DMS 273 (cell line): ENCODE measurements around the gene ANGEL2.

ENCODE experiments used
- DNase-seq: peaks from one replicate; lab custom pipeline; 2025; ENCODE audit not compliant: unreplicated experiment; lab: John Stamatoyannopoulos, UW

The ANGEL2 gene

DNA sequence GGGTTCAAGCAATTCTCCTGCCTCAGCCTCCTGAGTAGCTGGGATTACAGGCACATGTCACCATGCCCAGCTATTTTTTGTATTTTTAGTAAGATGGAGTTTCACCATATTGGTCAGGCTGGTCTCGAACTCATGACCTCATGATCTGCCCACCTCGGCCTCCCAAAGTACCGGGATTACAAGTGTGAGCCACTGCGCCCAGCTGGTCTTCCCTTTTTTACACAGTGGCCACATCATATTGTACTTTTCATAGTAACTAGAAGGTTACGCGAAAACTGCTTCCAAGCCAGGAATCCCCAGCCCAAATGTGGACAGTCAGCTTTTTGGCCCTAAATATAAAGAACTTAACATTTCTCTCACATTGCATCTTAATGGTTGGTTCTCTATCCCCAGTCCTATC lies 61.2 kb downstream of the ANGEL2 start:
- DNase-seq = no peak

DNA sequence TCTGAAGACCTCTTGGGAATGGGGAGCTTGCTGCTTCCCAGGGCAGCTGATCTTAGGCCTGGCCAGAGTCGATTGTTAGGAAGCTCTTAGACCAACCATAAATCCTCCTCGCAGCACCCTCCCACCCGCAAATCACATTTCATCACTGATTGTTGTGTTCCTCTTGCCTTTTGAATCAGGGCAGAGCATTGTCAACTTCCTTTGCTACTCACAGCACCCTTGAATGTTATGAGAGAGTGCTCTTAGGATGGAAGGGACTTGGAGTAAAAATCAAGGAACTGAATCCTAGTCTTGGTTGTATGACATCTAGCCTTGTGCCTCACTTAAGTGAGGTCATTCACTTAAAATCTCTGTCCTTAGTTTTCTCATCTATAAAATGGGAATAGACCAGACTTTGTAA lies 62.3 kb downstream of the ANGEL2 start:
- DNase-seq = no peak

DNA sequence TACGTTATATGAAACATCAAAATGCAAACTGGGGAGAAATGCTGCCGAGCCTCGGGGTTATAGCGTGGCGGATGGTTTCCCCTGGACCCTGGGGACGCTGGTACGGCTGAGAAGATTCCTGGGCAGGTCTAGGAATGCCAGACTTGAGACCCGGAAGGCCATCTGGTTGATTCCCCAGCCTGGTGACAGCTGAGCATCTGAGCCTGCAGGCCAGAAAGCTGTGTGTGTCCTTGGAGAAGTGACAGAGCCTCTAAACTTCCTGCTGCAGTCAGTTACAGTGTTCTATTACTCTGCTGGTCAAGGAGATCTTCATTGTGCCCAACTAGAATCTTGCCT lies 63.1 kb downstream of the ANGEL2 start:
- peak; percentile 58 for DNase-seq

DNA sequence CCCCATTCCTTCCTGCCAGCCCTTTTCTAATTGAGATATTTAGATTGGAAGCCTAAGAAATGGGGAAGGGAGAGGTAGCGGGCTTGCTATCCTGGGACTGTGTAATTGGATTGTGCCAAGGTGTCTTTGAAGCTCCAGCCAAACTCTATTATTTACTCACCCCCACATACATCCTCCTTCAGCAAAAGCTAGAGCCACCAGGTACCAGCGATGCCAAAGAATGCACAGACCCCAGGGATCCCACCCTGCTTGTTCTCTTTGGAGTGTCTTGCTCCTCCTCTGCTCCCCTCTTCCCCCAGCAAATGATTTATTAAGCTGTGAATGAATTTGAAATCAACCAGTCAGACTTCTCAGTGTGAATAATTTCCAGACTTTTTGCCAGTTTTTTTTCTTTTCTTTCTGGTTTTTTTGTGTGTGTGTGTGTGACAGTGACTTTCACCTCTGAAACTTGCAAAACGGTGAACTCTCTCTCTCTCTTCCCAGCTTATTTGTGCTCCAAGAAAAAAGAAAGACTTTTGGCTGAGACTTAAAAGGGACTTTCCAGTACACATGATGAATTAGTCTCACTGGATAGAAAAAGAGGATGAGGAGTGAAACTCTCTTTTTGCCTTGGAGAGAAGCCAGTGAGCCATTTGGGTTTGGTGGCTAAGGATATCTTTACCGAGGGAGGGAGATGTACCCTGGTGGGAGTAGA lies 63.6 kb downstream of the ANGEL2 start:
- DNase-seq = peak; percentile 58

DNA sequence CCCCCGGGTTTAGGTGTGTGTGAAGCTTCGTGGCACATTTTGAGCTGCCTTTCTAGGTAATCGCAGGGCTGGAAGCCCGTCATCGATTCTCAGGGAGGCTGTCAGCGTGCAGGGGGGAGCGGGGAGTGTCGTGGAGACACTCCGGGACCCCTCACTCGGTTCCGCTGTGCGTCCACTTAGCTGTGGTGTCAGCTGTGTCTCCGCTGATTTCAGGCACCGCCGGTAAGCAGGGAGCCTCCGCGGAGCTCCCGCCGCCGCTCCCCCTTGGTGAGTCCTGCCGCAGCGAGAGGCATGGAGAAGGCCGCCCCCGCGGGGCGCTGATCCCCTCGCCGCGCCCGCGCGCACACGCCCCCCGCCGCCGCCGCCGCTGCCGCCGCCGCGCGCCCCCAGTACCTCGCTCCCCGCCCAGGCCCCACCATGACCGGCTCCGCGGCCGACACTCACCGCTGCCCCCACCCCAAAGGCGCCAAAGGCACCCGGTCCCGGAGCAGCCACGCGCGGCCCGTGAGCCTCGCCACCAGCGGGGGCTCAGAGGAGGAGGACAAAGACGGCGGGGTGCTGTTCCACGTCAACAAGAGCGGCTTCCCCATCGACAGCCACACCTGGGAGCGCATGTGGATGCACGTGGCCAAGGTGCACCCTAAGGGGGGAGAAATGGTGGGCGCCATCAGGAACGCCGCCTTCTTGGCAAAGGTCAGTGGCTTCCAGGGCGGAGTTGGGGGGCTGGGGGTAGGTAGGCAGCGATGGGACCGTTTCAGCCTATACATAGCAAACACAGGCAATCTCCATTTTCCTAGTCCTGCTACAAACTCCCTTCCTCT lies 64.3 kb downstream of the ANGEL2 start:
- peak; percentile 62 for DNase-seq

DNA sequence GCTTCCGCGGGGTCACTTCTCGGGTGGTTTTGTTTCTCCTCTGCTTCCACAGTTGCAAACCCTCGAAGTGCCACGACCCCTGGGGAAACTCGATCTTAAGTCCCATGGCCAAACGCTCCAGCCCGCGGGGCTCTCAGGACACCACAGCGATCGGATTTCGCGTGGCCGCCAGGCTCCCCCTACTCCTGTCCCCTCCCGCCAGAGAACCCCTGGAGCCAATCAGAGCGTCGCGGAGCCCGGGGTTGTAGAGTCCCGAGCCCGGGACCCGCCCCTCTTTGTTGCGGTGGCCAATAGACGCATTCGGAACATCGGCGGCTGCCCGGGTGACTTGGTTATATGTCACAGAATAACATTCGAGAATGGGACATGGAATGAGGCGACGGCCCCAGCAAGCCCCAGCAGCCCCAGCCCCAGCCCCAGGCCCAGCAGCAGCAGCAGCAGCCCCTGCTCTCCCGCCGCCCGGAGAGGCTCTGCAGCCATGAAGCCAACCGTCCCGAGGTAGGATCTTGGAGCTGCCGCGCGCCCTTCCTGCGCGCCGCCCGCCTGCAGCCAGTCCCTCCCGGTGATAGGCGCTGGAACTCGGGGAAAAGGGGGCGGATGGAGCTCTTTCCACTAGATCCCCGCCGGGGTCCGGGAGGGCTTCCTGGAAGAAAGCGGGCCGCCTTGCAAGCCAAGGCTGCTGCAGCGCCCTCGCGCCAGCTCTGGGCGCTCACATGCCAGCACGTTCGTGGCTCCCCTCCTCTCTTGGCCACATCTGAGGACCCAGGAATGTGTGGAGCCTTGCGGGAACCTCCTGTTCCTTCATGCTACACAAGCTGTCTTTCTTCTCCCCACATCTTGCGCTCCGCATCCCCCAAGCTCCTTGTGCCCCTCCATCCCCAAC lies 65.2 kb downstream of the ANGEL2 start, which contains the start of gene VASH2:
TSS of gene VASH2 (plus strand) at position 299 of the 883 bp plus-strand sequence. CDS start 1,002 bp downstream, outside the sequence.
- DNase-seq = peak; percentile 96

DNA sequence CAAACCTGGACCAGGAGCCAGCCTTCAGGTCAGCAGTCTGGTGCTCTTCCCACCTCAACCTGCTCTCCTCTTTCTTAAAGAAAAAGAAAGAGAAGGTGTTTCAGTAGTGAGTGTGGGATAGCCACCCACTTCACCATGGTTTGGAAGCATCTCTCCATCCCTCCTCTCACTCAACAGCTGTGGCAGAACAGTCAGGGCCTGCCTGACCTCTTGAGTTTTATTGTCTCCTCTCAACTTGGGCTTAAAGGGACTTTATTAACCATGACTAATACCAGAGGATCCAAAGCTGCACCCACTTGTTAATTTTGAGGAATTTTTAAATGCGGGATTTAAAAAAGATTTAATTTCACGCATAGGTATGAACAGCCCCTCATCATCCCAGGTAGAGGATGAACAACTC lies 65.9 kb downstream of the ANGEL2 start:
- DNase-seq = no peak

DNA sequence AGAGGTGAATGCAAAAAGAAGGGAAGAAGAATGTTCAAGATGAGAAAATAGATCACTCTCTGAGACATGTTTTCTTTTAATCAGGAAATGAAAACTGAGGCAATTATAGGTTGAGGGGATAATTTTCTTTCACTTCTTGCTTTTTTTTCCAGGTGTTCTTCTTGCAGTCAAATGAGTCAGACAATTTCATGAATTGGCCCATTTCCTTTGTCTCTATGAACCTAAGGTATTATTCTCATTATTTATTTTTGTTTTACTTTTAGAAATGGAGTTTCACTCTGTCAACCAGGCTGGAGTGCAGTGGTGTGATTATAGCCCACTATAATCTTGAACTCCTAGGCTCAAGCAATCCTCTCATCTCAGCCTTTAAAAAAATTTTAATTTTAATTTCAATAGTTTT lies 68.8 kb downstream of the ANGEL2 start:
- no peak for DNase-seq

DNA sequence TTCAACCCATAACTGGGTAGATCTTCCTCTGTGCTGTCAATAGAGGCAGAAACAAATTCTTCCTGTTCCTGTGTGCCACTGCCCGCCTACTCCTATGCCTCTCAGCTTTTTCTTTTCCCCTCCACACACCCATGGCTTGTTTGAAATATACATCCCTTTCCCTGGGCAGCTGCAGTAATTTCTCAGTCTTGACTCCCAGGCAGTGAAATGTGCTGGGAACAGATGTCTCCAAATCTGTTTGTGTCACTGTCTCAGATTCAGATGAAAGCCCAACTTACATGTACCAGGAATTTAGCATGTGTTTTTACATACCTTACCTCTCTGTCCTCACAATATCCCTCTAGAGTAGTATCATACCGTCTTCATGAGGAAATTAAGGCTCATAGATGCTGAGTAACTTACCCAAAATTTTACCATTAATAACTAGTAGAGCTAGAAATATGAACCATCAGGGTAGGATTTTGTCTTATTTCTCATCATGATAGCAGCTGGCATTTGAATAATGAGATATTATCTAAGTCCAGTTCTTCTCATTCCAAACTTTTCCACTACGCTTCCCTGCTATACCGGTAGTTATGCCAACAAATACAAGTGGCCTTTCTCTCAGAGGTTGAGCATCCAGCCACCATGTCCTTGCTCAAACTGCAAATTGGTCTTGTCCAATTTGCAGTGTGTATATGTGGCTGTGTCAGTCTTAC lies 70.1 kb downstream of the ANGEL2 start:
- peak; percentile 69 for DNase-seq

DNA sequence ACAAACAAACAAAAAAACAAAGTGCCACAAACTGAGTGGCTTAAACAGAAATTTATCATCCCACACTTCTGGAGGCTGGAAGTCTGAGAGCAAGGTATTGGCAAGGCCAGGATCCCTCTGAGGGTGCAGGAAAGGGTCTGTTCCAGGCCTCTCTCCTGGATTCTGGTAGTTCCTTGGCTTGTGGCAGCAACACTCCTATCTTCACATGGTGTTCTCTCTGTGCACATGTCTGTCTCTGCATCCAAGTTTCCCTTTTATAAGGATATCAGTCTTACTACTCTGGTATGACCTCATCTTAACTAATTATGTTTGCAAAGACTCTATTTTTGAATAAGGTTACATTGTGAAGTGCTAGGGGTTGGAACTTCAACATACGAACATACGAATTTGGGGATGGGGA lies 70.6 kb downstream of the ANGEL2 start:
- DNase-seq = peak; percentile 34

DNA sequence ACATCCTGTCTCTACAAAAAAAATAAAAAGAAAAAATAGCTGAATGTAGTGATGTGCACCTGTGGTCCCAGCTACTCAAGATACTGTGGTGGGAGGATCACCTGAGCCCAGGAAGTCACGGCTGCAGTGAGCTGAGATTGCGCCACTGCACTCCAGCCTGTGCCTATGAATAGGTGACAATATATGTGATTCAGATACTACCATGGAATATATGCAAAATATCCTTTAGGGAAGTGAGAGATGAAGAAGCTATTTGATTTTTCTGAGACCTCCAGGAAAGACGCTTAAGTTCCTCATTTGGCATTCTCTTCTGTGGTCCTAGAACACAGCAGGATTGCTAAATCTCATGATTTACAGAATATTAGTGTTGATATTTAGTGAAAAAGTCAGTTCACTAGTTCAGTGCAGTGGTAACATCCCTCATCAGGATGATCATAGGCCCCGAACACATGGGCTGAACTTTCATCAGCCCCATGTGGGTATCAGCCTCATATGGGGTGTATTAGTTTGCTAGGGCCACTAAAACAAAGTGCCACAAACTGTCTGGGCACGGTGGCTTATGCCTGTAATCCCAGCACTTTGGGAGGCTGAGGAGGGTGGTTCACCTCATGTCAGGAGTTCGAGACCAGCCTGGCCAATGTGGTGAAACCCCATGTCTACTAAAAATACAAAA lies 71.3 kb downstream of the ANGEL2 start:
- no peak for DNase-seq

DNA sequence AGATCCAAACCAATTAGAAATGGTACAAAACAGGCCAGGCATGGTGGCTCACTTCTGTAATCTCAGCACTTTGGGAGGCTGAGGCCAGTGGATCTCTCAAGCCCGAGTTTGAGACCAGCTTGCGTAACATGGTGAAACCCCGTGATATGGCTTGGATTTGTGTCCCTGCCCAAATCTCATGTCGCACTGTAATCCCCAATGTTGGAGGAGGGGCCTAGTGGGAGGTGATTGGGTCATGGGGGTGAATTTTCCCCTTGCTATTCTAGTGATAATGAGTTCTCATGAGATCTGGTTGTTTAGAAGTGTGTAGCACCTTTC lies 72.3 kb downstream of the ANGEL2 start:
- no peak for DNase-seq

DNA sequence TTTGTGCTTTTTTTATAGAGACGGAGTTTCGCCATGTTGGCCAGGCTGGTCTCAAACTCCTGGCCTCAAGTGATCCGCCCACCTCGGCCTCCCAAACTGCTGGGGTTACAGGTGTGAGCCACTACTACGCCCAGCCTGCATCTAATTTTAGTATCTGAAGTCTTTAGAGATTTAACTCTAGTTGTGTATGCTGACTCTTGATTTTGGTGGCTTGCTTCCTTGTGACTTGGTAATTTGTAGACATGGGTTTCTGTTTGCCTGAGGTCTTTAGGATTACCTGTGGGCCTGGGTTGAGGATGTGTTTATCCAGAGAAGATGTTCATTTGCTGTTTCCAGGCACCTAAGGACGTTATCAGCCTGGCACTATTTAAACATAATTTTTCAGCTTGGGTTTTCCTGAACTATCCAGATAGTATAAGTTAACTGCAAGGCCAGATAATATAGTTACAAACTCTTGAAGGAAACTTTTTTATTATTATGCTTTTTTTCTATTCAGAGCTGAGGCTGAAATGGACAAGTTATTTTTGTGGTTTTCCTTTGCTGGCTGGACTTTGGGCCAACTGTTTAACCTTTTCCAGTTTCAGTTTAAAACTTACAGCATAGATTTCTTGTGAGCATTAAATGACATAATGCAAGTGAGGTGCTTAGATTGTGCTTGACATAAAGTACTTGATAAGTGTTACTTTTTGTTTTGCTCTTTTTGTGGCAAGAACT lies 72.8 kb downstream of the ANGEL2 start:
- no peak for DNase-seq
